SK-N-SH treated with all-trans-retinoic acid at 6 μM for 48 hours (cell line): ENCODE measurements around the gene MATR3.

Experiments used
- ARNTL ChIP-seq: fragments of 450-650 bp; formaldehyde crosslinking; IDR thresholded peaks from 2 replicates; pipeline ENCODE4 v1.5.0; 2020; ENCODE audit warnings: low read depth, mild to moderate bottlenecking, moderate library complexity, borderline replicate concordance
- ESRRG ChIP-seq: fragments of 250-450 bp; sonication (Bioruptor Pico); IDR thresholded peaks from 2 replicates; pipeline ENCODE4 v1.6.1; 2021; ENCODE audit warnings: mild to moderate bottlenecking
- ISL1 ChIP-seq: fragments of 250-450 bp; sonication (Bioruptor Pico); IDR thresholded peaks from 2 replicates; pipeline ENCODE4 v2.1.2; 2022; ENCODE audit warnings: mild to moderate bottlenecking, moderate library complexity
- OSR1 ChIP-seq: fragments of 250-450 bp; sonication (Bioruptor Pico); IDR thresholded peaks from 2 replicates; pipeline ENCODE4 v1.8.0; 2022; ENCODE audit warnings: moderate library complexity, mild to moderate bottlenecking, inconsistent platforms
- RARB ChIP-seq: fragments of 250-450 bp; sonication (Bioruptor Pico); IDR thresholded peaks from 2 replicates; pipeline ENCODE4 v1.8.0; 2021; ENCODE audit warnings: mild to moderate bottlenecking, moderate library complexity
- ZFP3 ChIP-seq: fragments of 250-450 bp; sonication (Bioruptor Pico); IDR thresholded peaks from 2 replicates; pipeline ENCODE4 v1.5.0; 2020; ENCODE audit warnings: mild to moderate bottlenecking, moderate library complexity
- ZFP30 ChIP-seq: fragments of 450-650 bp; formaldehyde crosslinking; IDR thresholded peaks from 2 replicates; pipeline ENCODE4 v1.5.0; 2022; ENCODE audit warnings: mild to moderate bottlenecking, moderate library complexity
- ZNF565 ChIP-seq: fragments of 450-650 bp; formaldehyde crosslinking; conservative IDR thresholded peaks from 2 replicates; pipeline ENCODE4 v1.5.0; 2020; ENCODE audit warnings: low read depth, mild to moderate bottlenecking, moderate library complexity
- ZNF70 ChIP-seq: fragments of 450-650 bp; formaldehyde crosslinking; IDR thresholded peaks from 2 replicates; pipeline ENCODE4 v1.5.0; 2020; ENCODE audit warnings: mild to moderate bottlenecking, moderate library complexity
- TF ChIP-seq, protein P1 (sequence below): fragments of 250-450 bp; sonication (Bioruptor Pico); IDR thresholded peaks from 2 replicates; pipeline ENCODE4 v1.8.0; 2020; ENCODE audit warnings: mild to moderate bottlenecking, moderate library complexity, borderline replicate concordance
- TF ChIP-seq, protein P2 (sequence below): fragments of 250-450 bp; sonication (Bioruptor Pico); IDR thresholded peaks from 2 replicates; pipeline ENCODE4 v1.5.1; 2021; ENCODE audit warnings: mild to moderate bottlenecking, moderate library complexity

DNA sequence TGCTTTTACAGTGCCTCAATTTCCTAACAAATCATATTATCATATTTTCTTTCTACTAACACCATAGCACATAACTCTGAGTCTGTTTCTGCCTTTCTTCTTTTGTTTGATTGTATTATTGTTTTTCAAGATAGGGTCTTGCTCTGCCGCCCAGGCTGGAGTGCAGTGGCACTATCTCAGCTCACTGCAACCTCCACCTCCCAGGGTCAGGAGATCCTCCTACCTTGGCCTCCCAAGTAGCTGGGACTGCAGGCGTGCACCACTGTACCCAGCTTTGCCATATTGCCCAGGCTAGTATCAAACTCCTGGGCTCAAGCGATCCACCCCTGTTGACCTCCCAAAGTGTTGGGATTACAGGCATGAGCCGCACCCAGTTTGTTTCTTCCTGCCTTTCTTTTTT is 66.8 kb downstream of the MATR3 start:
- TF ChIP-seq ARNTL (CRISPR knock-in tag), result no peak
- no peak for TF ChIP-seq ISL1 (CRISPR knock-in tag)
- TF ChIP-seq ZNF70 (CRISPR knock-in tag), result no peak
- no peak for TF ChIP-seq ESRRG
- TF ChIP-seq, protein P1, sequence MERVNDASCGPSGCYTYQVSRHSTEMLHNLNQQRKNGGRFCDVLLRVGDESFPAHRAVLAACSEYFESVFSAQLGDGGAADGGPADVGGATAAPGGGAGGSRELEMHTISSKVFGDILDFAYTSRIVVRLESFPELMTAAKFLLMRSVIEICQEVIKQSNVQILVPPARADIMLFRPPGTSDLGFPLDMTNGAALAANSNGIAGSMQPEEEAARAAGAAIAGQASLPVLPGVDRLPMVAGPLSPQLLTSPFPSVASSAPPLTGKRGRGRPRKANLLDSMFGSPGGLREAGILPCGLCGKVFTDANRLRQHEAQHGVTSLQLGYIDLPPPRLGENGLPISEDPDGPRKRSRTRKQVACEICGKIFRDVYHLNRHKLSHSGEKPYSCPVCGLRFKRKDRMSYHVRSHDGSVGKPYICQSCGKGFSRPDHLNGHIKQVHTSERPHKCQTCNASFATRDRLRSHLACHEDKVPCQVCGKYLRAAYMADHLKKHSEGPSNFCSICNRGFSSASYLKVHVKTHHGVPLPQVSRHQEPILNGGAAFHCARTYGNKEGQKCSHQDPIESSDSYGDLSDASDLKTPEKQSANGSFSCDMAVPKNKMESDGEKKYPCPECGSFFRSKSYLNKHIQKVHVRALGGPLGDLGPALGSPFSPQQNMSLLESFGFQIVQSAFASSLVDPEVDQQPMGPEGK, result no peak
- TF ChIP-seq, protein P2, sequence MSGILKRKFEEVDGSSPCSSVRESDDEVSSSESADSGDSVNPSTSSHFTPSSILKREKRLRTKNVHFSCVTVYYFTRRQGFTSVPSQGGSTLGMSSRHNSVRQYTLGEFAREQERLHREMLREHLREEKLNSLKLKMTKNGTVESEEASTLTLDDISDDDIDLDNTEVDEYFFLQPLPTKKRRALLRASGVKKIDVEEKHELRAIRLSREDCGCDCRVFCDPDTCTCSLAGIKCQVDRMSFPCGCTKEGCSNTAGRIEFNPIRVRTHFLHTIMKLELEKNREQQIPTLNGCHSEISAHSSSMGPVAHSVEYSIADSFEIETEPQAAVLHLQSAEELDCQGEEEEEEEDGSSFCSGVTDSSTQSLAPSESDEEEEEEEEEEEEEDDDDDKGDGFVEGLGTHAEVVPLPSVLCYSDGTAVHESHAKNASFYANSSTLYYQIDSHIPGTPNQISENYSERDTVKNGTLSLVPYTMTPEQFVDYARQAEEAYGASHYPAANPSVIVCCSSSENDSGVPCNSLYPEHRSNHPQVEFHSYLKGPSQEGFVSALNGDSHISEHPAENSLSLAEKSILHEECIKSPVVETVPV, result no peak
- no peak for TF ChIP-seq RARB (CRISPR knock-in tag)
- TF ChIP-seq OSR1 (CRISPR knock-in tag), result no peak
- TF ChIP-seq ZFP30, result no peak
- no peak for TF ChIP-seq ZFP3 (CRISPR knock-in tag)
- TF ChIP-seq ZNF565 (CRISPR knock-in tag), result no peak
